K562 (cell line): ENCODE data around the gene KRTAP2-1. TPM values are rescaled to one million over a fixed set of nuclear protein-coding genes. Genes with fewer than 3 reads are reported as not detected.

ENCODE experiments used
- ATAC-seq: fragments of 200-7000 bp; cut with Tn5 transposase; 3 replicates; pipeline ENCODE4 v1.9.1; 2020; ENCODE audit warnings: moderate library complexity
- BruUV-seq: library from RNA; stranded (reverse); fragments of 400-500 nt; replicated peaks from 2 replicates; lab custom pipeline; 2021; lab: Mats Ljungman, UMichigan
- CTCF ChIA-PET: fragments of 300-600 bp; formaldehyde crosslinking; extraction: SDS; loops from one replicate; lab custom pipeline; 2021; ENCODE audit warnings: low intra/inter-chr PET ratio; lab: Yijun Ruan, JAX
- POLR2A ChIA-PET: fragments of 300-600, 350-650 bp; sonication (Branson Sonifier 250); formaldehyde crosslinking; extraction: SDS; loops from one replicate; lab custom pipeline; 2021; ENCODE audit warnings: antibody characterized with exemption, inconsistent platforms; lab: Yijun Ruan, JAX
- DNase-seq, 4 experiments: peaks; one replicate each; pipeline versions ENCODE4 v3.0.0 to v3.0.0-alpha.2; 2011 to 2018; ENCODE audit warnings: low spot score in 3 of 4, mixed read lengths in 3 of 4; ENCODE audit errors: extremely low read depth in 1 of 4
- FAIRE-seq: peaks from 2 replicates; lab custom pipeline; 2011; peaks lifted over from hg19 to GRCh38; lab: Jason Lieb, UNC
- H2AFZ ChIP-seq: 2 replicates; pipeline ENCODE4 v1.6.0; 2011; ENCODE audit warnings: low read depth, low read length, control low read depth, inconsistent platforms
- H3K27ac ChIP-seq: fragments of 200-600 bp; 3 replicates; pipeline ENCODE4 v1.8.0; 2011; ENCODE audit warnings: low read depth, mild to moderate bottlenecking, control low read depth, inconsistent platforms, low read length, moderate library complexity, mixed read lengths; ENCODE audit errors: extremely low read depth
- H3K27me3 ChIP-seq, 2 experiments: fragments of 300-600 bp in 1 of 2; 2 replicates in 1 of 2; 3 replicates in 1 of 2; pipeline versions ENCODE4 v1.6.0 to v1.8.0; 2011; ENCODE audit warnings: inconsistent platforms in 2 of 2, low read length in 2 of 2, mild to moderate bottlenecking in 1 of 2, mixed read lengths in 1 of 2, moderate library complexity in 1 of 2; ENCODE audit not compliant: control insufficient read depth in 2 of 2, insufficient read depth in 2 of 2
- H3K36me3 ChIP-seq: fragments of 300-600 bp; 3 replicates; pipeline ENCODE4 v1.8.0; 2011; ENCODE audit warnings: mild to moderate bottlenecking, low read length, inconsistent platforms; ENCODE audit not compliant: control insufficient read depth, insufficient read depth
- H3K4me1 ChIP-seq, 2 experiments: fragments of 200-600 bp in 1 of 2; replicated peaks in 1 of 2; 2 replicates in 1 of 2; 3 replicates in 1 of 2; pipeline versions ENCODE4 v1.5.1 to v1.8.0; 2011; ENCODE audit warnings: inconsistent platforms in 2 of 2, low read length in 2 of 2, mild to moderate bottlenecking in 1 of 2, mixed read lengths in 1 of 2, moderate library complexity in 1 of 2; ENCODE audit not compliant: control insufficient read depth in 2 of 2, insufficient read depth in 2 of 2
- H3K4me2 ChIP-seq: 2 replicates; pipeline ENCODE4 v1.6.1; 2011; ENCODE audit warnings: low read length, control low read depth, inconsistent platforms, mixed read lengths; ENCODE audit not compliant: insufficient read depth
- H3K4me3 ChIP-seq: fragments of 200-600 bp; sonication (generic), shearing (Covaris generic); 2 replicates; pipeline ENCODE4 v1.5.1; 2016; ENCODE audit warnings: control low read depth, inconsistent platforms
- H3K79me2 ChIP-seq: fragments of 200-600 bp; 3 replicates; pipeline ENCODE4 v1.8.0; 2011; ENCODE audit warnings: low read length, inconsistent platforms; ENCODE audit not compliant: control insufficient read depth, insufficient read depth
- H3K9ac ChIP-seq, 2 experiments: 2 replicates each; pipeline versions ENCODE4 v1.6.0 to v1.6.1; 2011; ENCODE audit warnings: low read depth in 2 of 2, low read length in 2 of 2, control low read depth in 1 of 2, inconsistent platforms in 1 of 2, mild to moderate bottlenecking in 1 of 2, mixed read lengths in 1 of 2; ENCODE audit not compliant: insufficient read depth in 1 of 2
- H3K9me1 ChIP-seq: one replicate; pipeline ENCODE4 v1.6.0; 2011; ENCODE audit warnings: inconsistent platforms, mild to moderate bottlenecking, low read length, moderate library complexity; ENCODE audit not compliant: control insufficient read depth, insufficient read depth
- H3K9me3 ChIP-seq: replicated peaks from 2 replicates; pipeline ENCODE4 v1.5.1; 2011; ENCODE audit warnings: low read depth, low read length, inconsistent platforms; ENCODE audit not compliant: control insufficient read depth, insufficient read depth
- H4K20me1 ChIP-seq: replicated peaks from 2 replicates; pipeline ENCODE4 v1.6.1; 2011; ENCODE audit warnings: low read length, inconsistent platforms, mixed read lengths; ENCODE audit not compliant: control insufficient read depth, insufficient read depth
- BHLHE40 ChIP-seq: IDR thresholded peaks from 2 replicates; pipeline ENCODE4 v1.6.1; 2011; ENCODE audit warnings: low read length, improper control_type of control experiment
- CTCFL ChIP-seq: IDR thresholded peaks from 2 replicates; pipeline ENCODE4 v1.6.1; 2011; ENCODE audit warnings: borderline replicate concordance, low read depth, mild to moderate bottlenecking, moderate library complexity, low read length; ENCODE audit not compliant: insufficient read depth, poor library complexity, severe bottlenecking
- FOXP1 ChIP-seq: sonication (generic); formaldehyde crosslinking; IDR thresholded peaks from 2 replicates; pipeline ENCODE4 v1.8.0; 2022; ENCODE audit warnings: mild to moderate bottlenecking, missing genetic modification reagents
- HMG20B ChIP-seq: fragments of 250-450 bp; sonication (Bioruptor Pico); IDR thresholded peaks from 2 replicates; pipeline ENCODE4 v1.5.0; 2021; ENCODE audit warnings: mild to moderate bottlenecking
- KLF16 ChIP-seq: IDR thresholded peaks from 2 replicates; pipeline ENCODE4 v1.6.1; 2016; ENCODE audit warnings: antibody characterized with exemption
- MYBL2 ChIP-seq, 2 experiments: fragments of 450-650 bp in 1 of 2; sonication (generic) in 1 of 2; formaldehyde crosslinking in 1 of 2; IDR thresholded peaks; 2 replicates each; pipeline versions ENCODE4 v1.6.1 to v1.8.1; 2017 to 2022; ENCODE audit warnings: borderline replicate concordance in 1 of 2, inconsistent platforms in 1 of 2, low read depth in 1 of 2, mild to moderate bottlenecking in 1 of 2, missing genetic modification reagents in 1 of 2, moderate library complexity in 1 of 2
- NCOR1 ChIP-seq: fragments of 450-650 bp; IDR thresholded peaks from 2 replicates; pipeline ENCODE4 v1.6.1; 2016; ENCODE audit warnings: mild to moderate bottlenecking, moderate library complexity
- NFATC3 ChIP-seq: fragments of 450-650 bp; IDR thresholded peaks from 2 replicates; pipeline ENCODE4 v1.6.1; 2017; ENCODE audit warnings: mild to moderate bottlenecking
- OTX1 ChIP-seq: fragments of 450-650 bp; formaldehyde crosslinking; IDR thresholded peaks from 2 replicates; pipeline ENCODE4 v1.4.0; 2022; ENCODE audit warnings: mild to moderate bottlenecking
- PHB2 ChIP-seq: fragments of 450-650 bp; IDR thresholded peaks from 2 replicates; pipeline ENCODE4 v1.6.1; 2017; ENCODE audit warnings: low read depth
- PHF20 ChIP-seq: fragments of 450-650 bp; IDR thresholded peaks from 2 replicates; pipeline ENCODE4 v1.6.1; 2018; ENCODE audit not compliant: partially characterized antibody
- PHTF2 ChIP-seq: fragments of 250-450 bp; sonication (Bioruptor Pico); IDR thresholded peaks from 2 replicates; pipeline ENCODE4 v1.5.0; 2021; ENCODE audit warnings: mild to moderate bottlenecking
- POLR2A ChIP-seq: fragments of 450-650 bp; conservative IDR thresholded peaks from 2 replicates; pipeline ENCODE4 v1.6.1; 2016
- ZNF175 ChIP-seq: fragments of 200-800 bp; sonication (Bioruptor generic); IDR thresholded peaks from 2 replicates; pipeline ENCODE4 v1.6.1; 2016; ENCODE audit warnings: low read depth, mild to moderate bottlenecking, missing genetic modification characterization, missing compliant biosample characterization
- WGBS: fragments of 100-300 bp; shearing (Covaris generic); methylation state at CpG from one replicate; pipeline ENCODE4 v1.1.6; 2016; ENCODE audit warnings: low coverage, mixed read lengths; ENCODE audit not compliant: insufficient coverage; ENCODE audit errors: missing lambda C conversion rate; 5-methylcytosine and 5-hydroxymethylcytosine counted together
- in situ Hi-C: fragments of 300-500 bp; cut with MboI; formaldehyde crosslinking; loops from 4 replicates; pipeline ENCODE4 v1.15.0; 2018; ENCODE audit warnings: inconsistent platforms, mixed read lengths
- intact Hi-C: fragments of 100-400 bp; cut with micrococcal nuclease; formaldehyde crosslinking; loops from 2 replicates; pipeline ENCODE4 v1.14.2; 2022
- polyA plus RNA-seq, 8 experiments: library from polyadenylated mRNA; depleted of rRNA in 4 of 8; stranded (reverse) in 5 of 8; unstranded in 3 of 8; fragments of >200 nt; fragmentation: Nextera tagmentation in 2 of 8; fragmentation: Illumina TruSeq in 1 of 8; extraction: Ambion mirVana in 2 of 8; extraction: Trizol in 1 of 8; gene quantifications; 2 replicates each; pipeline versions ENCODE4 v1.2.1 to v1.2.3, GENCODE V29; 2011 to 2014; ENCODE audit warnings: inconsistent platforms in 1 of 8, missing spikeins in 1 of 8
- total RNA-seq, 7 experiments: library from RNA; depleted of rRNA in 6 of 7; stranded (reverse); fragments of >200 nt in 6 of 7; fragmentation: Illumina TruSeq in 2 of 7; extraction: Trizol in 2 of 7; gene quantifications; 2 replicates each; pipeline versions ENCODE4 v1.2.1 to v1.2.3, GENCODE V29; 2011 to 2021; ENCODE audit warnings: low replicate concordance in 1 of 7
- TF ChIP-seq, protein P1 (sequence below): fragments of 200-400 bp; formaldehyde crosslinking; IDR thresholded peaks from 2 replicates; pipeline ENCODE4 v1.6.1; 2017; ENCODE audit warnings: mild to moderate bottlenecking, low read depth, low read length, moderate library complexity
- TF ChIP-seq, protein P2 (sequence below): fragments of 250-450 bp; sonication (Bioruptor Pico); IDR thresholded peaks from 2 replicates; pipeline ENCODE4 v1.4.0; 2020
- TF ChIP-seq, protein P3 (sequence below): sonication (generic); formaldehyde crosslinking; IDR thresholded peaks from 2 replicates; pipeline ENCODE4 v1.8.0; 2022; ENCODE audit warnings: mild to moderate bottlenecking, low read depth, missing genetic modification reagents

KRTAP2-1 gene
- total and polyA plus RNA-seq, 9 of the 15 experiments (the other 6 are each of a cell fraction or from before 2014, with no cell fraction given) = not detected

GRCh38 chr17:41069031-41069430 is 21.9 kb upstream of the KRTAP2-1 start:
- no peaks in the 10 kb centered on the region for H3K9me3 ChIP-seq
- H4K20me1 ChIP-seq = no peaks in the 10 kb centered on the region
- no peaks in the 10 kb centered on the region for H3K36me3 ChIP-seq
- H3K9ac ChIP-seq = no peak overlapping the region
- H3K4me1 ChIP-seq = peaks cover 0 to 5% of the 10 kb centered on the region in 2 experiments; a peak in 2 of 5 replicates
- CTCF ChIA-PET = no interaction called here
- no peak overlapping the region for H3K4me2 ChIP-seq
- H3K4me3 ChIP-seq = no peak overlapping the region
- POLR2A ChIA-PET = interaction anchor here (0.6 kb wide), 1 partner anchor 335 kb away, joined by 3 read pairs; no protein-coding TSS in a partner anchor
- H3K79me2 ChIP-seq = no peaks in the 10 kb centered on the region
- no peak overlapping the region for H3K27ac ChIP-seq
- WGBS = 3% methylated on average over 3 of the region's 3 CpGs
- in situ Hi-C loops (no loop called here), intact Hi-C loops (no loop called here)
- FAIRE-seq (no peak), ATAC-seq (no peak), DNase-seq (no peak)
- no peaks in the 10 kb centered on the region; a peak in 1 of 5 replicates for H3K27me3 ChIP-seq
- H2AFZ ChIP-seq = no peak overlapping the region
- BruUV-seq = no TSS peak
- no peaks in the 10 kb centered on the region for H3K9me1 ChIP-seq
- no peak for TF ChIP-seq PHB2
- TF ChIP-seq CTCFL = no peak
- TF ChIP-seq POLR2A = no peak
- no peak for TF ChIP-seq KLF16
- no peak for TF ChIP-seq PHTF2
- no peak for TF ChIP-seq FOXP1 (CRISPR knock-in tag)
- no peak for TF ChIP-seq MYBL2 (IDR thresholded peaks at IDR 0.05; ENCODE audit: low read depth)
- TF ChIP-seq MYBL2 (CRISPR knock-in tag; IDR thresholded peaks at IDR 0.05; ENCODE audit: borderline replicate concordance) = no peak
- TF ChIP-seq NCOR1 = no peak
- no peak for TF ChIP-seq PHF20
- no peak for TF ChIP-seq OTX1
- no peak for TF ChIP-seq BHLHE40
- TF ChIP-seq ZNF175 (CRISPR knock-in tag) = no peak
- TF ChIP-seq, protein P1, sequence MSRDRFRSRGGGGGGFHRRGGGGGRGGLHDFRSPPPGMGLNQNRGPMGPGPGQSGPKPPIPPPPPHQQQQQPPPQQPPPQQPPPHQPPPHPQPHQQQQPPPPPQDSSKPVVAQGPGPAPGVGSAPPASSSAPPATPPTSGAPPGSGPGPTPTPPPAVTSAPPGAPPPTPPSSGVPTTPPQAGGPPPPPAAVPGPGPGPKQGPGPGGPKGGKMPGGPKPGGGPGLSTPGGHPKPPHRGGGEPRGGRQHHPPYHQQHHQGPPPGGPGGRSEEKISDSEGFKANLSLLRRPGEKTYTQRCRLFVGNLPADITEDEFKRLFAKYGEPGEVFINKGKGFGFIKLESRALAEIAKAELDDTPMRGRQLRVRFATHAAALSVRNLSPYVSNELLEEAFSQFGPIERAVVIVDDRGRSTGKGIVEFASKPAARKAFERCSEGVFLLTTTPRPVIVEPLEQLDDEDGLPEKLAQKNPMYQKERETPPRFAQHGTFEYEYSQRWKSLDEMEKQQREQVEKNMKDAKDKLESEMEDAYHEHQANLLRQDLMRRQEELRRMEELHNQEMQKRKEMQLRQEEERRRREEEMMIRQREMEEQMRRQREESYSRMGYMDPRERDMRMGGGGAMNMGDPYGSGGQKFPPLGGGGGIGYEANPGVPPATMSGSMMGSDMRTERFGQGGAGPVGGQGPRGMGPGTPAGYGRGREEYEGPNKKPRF = no peak
- TF ChIP-seq, protein P2, sequence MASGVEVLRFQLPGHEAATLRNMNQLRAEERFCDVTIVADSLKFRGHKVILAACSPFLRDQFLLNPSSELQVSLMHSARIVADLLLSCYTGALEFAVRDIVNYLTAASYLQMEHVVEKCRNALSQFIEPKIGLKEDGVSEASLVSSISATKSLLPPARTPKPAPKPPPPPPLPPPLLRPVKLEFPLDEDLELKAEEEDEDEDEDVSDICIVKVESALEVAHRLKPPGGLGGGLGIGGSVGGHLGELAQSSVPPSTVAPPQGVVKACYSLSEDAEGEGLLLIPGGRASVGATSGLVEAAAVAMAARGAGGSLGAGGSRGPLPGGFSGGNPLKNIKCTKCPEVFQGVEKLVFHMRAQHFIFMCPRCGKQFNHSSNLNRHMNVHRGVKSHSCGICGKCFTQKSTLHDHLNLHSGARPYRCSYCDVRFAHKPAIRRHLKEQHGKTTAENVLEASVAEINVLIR (CRISPR knock-in tag) = no peak
- no peak for TF ChIP-seq NFATC3
- TF ChIP-seq, protein P3, sequence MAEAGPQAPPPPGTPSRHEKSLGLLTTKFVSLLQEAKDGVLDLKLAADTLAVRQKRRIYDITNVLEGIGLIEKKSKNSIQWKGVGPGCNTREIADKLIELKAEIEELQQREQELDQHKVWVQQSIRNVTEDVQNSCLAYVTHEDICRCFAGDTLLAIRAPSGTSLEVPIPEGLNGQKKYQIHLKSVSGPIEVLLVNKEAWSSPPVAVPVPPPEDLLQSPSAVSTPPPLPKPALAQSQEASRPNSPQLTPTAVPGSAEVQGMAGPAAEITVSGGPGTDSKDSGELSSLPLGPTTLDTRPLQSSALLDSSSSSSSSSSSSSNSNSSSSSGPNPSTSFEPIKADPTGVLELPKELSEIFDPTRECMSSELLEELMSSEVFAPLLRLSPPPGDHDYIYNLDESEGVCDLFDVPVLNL (CRISPR knock-in tag) = no peak
- no peak for TF ChIP-seq HMG20B (CRISPR knock-in tag)
